Measurements from ENCODE around the gene SRP19. TPM values are rescaled to one million over a fixed set of nuclear protein-coding genes. Genes with fewer than 3 reads are reported as not detected.

Gene SRP19
- total and polyA plus RNA-seq, 9 of the 15 experiments (the other 6 are each of a cell fraction or from before 2014, with no cell fraction given), result 52.3 to 357 (median 146) TPM

- TF ChIP-seq, protein P1, sequence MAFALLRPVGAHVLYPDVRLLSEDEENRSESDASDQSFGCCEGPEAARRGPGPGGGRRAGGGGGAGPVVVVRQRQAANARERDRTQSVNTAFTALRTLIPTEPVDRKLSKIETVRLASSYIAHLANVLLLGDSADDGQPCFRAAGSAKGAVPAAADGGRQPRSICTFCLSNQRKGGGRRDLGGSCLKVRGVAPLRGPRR (CRISPR knock-in tag; IDR thresholded peaks at IDR 0.05), result no peak
These were observed 12.8 kb upstream of the SRP19 start (continued) for GRCh38 chr5:112848116-112848811.

DNA sequence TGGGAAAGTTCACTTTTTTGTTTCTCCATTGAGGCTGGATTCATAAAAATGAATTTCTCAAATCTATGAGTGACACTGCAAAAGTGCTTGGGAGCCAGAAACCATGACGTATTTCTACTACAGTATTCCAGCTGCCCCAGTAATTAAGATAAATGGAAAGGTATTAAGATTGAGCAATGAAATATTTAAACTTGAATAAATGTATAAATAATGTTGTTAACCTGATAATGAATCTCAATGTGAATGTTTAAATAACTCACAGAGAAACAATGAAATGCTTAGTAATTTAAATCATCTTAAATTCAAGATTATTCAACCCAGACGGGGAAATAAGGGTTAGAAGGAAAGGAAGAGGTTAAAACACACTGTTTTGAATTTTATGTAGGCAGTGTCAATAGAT is 11.2 kb upstream of the SRP19 start:
- CTCF ChIA-PET (ENCODE audit: low intra/inter-chr PET ratio), result no interaction called here
- Histone ChIP-seq H3K4me3 (no peak overlapping the region), H4K20me1 (replicated peaks; ENCODE audit: control insufficient read depth, insufficient read depth, low read length) (no peaks in the 10 kb centered on the region), H3K4me1 (replicated peaks in 1 of 2; ENCODE audit: control insufficient read depth in 2 of 2, insufficient read depth in 2 of 2, low read length in 2 of 2) (peaks cover 0 to 4% of the 10 kb centered on the region in 2 experiments; a peak in 1 of 5 replicates), H3K9me3 (replicated peaks; ENCODE audit: control insufficient read depth, insufficient read depth, low read depth, low read length) (no peaks in the 10 kb centered on the region; the same call in 1 of the 2 replicates), H3K36me3 (ENCODE audit: control insufficient read depth, insufficient read depth, low read length) (no peaks in the 10 kb centered on the region), H2AFZ (ENCODE audit: low read depth, low read length) (no peak overlapping the region), H3K9me1 (ENCODE audit: control insufficient read depth, insufficient read depth, low read length) (no peaks in the 10 kb centered on the region), H3K4me2 (ENCODE audit: insufficient read depth, low read length) (no peak overlapping the region), H3K9ac (ENCODE audit: insufficient read depth in 1 of 2, low read depth in 2 of 2, low read length in 2 of 2) (no peak overlapping the region), H3K79me2 (ENCODE audit: control insufficient read depth, insufficient read depth, low read length) (no peaks in the 10 kb centered on the region), H3K27me3 (ENCODE audit: control insufficient read depth in 2 of 2, insufficient read depth in 2 of 2, low read length in 2 of 2) (no peaks in the 10 kb centered on the region), H3K27ac (ENCODE audit: extremely low read depth, low read depth, low read length) (no peak overlapping the region)
- in situ Hi-C loops (cut with MboI) (no loop called here), intact Hi-C loops (cut with micrococcal nuclease) (loop anchor here (5.0 kb wide), 2 partner anchors 93 to 298 kb away; no protein-coding TSS in a partner anchor)
- WGBS (ENCODE audit: insufficient coverage, low coverage, missing lambda C conversion rate), result 50% methylated on average over 2 of the region's 2 CpGs
- DNase-seq (ENCODE audit: extremely low read depth in 1 of 4, low spot score in 3 of 4) (no peak), ATAC-seq (no peak), FAIRE-seq (no peak)
- POLR2A ChIA-PET, result no interaction called here
- no TSS peak for BruUV-seq (replicated peaks)
- no peak for TF ChIP-seq ZNF780A (CRISPR knock-in tag; IDR thresholded peaks at IDR 0.05)
- TF ChIP-seq, protein P2, sequence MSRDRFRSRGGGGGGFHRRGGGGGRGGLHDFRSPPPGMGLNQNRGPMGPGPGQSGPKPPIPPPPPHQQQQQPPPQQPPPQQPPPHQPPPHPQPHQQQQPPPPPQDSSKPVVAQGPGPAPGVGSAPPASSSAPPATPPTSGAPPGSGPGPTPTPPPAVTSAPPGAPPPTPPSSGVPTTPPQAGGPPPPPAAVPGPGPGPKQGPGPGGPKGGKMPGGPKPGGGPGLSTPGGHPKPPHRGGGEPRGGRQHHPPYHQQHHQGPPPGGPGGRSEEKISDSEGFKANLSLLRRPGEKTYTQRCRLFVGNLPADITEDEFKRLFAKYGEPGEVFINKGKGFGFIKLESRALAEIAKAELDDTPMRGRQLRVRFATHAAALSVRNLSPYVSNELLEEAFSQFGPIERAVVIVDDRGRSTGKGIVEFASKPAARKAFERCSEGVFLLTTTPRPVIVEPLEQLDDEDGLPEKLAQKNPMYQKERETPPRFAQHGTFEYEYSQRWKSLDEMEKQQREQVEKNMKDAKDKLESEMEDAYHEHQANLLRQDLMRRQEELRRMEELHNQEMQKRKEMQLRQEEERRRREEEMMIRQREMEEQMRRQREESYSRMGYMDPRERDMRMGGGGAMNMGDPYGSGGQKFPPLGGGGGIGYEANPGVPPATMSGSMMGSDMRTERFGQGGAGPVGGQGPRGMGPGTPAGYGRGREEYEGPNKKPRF (IDR thresholded peaks at IDR 0.05; ENCODE audit: low read depth, low read length), result no peak
- TF ChIP-seq ZBTB1 (CRISPR knock-in tag; IDR thresholded peaks at IDR 0.05; ENCODE audit: borderline replicate concordance, low read depth), result no peak
- no peak for TF ChIP-seq CHD7 (IDR thresholded peaks at IDR 0.05; ENCODE audit: low read depth, low read length)
